ENCODE data around the gene MPST.

DNA sequence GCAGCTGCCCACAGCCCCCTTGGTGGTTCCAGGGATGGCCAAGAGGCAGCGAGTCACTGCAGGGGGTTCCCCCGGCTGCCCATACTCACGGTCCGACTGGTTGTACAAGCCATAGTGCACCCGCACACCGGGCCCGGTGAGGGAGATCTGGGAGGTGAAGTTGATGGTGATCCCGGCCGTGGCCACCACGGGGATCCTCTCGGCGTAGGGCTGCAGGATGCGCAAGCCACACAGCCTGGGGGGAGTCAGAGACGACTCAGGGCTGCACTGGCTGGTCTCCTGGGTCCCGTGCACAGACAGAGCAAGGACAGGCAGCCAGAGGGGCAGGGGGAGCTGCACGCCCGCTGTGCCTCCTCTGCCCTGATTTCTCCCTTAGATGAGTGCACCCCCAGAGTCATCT is 55.5 kb downstream of the MPST start:
- TF ChIP-seq, protein P1, sequence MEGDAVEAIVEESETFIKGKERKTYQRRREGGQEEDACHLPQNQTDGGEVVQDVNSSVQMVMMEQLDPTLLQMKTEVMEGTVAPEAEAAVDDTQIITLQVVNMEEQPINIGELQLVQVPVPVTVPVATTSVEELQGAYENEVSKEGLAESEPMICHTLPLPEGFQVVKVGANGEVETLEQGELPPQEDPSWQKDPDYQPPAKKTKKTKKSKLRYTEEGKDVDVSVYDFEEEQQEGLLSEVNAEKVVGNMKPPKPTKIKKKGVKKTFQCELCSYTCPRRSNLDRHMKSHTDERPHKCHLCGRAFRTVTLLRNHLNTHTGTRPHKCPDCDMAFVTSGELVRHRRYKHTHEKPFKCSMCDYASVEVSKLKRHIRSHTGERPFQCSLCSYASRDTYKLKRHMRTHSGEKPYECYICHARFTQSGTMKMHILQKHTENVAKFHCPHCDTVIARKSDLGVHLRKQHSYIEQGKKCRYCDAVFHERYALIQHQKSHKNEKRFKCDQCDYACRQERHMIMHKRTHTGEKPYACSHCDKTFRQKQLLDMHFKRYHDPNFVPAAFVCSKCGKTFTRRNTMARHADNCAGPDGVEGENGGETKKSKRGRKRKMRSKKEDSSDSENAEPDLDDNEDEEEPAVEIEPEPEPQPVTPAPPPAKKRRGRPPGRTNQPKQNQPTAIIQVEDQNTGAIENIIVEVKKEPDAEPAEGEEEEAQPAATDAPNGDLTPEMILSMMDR (IDR thresholded peaks at IDR 0.05): no peak
- no peak for TF ChIP-seq POLR2AphosphoS5 (IDR thresholded peaks at IDR 0.05; ENCODE audit: low read depth, low read length)
- TF ChIP-seq, protein P2, sequence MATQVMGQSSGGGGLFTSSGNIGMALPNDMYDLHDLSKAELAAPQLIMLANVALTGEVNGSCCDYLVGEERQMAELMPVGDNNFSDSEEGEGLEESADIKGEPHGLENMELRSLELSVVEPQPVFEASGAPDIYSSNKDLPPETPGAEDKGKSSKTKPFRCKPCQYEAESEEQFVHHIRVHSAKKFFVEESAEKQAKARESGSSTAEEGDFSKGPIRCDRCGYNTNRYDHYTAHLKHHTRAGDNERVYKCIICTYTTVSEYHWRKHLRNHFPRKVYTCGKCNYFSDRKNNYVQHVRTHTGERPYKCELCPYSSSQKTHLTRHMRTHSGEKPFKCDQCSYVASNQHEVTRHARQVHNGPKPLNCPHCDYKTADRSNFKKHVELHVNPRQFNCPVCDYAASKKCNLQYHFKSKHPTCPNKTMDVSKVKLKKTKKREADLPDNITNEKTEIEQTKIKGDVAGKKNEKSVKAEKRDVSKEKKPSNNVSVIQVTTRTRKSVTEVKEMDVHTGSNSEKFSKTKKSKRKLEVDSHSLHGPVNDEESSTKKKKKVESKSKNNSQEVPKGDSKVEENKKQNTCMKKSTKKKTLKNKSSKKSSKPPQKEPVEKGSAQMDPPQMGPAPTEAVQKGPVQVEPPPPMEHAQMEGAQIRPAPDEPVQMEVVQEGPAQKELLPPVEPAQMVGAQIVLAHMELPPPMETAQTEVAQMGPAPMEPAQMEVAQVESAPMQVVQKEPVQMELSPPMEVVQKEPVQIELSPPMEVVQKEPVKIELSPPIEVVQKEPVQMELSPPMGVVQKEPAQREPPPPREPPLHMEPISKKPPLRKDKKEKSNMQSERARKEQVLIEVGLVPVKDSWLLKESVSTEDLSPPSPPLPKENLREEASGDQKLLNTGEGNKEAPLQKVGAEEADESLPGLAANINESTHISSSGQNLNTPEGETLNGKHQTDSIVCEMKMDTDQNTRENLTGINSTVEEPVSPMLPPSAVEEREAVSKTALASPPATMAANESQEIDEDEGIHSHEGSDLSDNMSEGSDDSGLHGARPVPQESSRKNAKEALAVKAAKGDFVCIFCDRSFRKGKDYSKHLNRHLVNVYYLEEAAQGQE (IDR thresholded peaks at IDR 0.05; ENCODE audit: insufficient read depth in 1 of 2, low read depth in 2 of 2, low read length in 1 of 2): no peak
- TF ChIP-seq SIN3A (IDR thresholded peaks at IDR 0.05; ENCODE audit: borderline replicate concordance, insufficient read depth, low read depth, low read length): no peak
- no peak for TF ChIP-seq TCF7L2 (IDR thresholded peaks at IDR 0.05; ENCODE audit: low read depth, low read length)

Measured in Panc1 (cell line).